Fibroblast of upper back skin (primary cell): ENCODE measurements around the gene TSPAN18.

ENCODE experiments used
- DNase-seq: peaks from one replicate; pipeline ENCODE4 v3.0.0-alpha.2; 2013

TSPAN18 gene

DNA sequence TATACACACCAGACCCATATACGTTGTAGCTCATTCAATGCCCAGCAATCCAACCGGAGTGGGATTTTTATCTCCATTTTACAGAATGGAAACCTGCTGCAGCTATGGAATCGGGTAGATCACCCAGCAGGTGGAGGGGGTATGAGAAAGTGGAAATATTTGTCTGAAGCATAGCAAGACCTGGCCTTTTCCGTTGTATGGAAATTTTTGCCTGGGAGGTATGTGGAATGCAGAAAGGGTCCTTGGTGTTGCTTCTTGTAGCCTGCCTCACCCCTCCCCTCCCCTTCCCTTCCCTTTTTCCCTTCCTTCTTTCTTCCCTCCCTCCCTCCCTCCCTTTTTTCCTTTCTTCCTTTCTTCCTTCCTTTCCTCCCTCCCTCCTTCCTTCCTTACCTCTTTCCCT lies 15.2 kb downstream of the TSPAN18 start:
- DNase-seq, result no peak

DNA sequence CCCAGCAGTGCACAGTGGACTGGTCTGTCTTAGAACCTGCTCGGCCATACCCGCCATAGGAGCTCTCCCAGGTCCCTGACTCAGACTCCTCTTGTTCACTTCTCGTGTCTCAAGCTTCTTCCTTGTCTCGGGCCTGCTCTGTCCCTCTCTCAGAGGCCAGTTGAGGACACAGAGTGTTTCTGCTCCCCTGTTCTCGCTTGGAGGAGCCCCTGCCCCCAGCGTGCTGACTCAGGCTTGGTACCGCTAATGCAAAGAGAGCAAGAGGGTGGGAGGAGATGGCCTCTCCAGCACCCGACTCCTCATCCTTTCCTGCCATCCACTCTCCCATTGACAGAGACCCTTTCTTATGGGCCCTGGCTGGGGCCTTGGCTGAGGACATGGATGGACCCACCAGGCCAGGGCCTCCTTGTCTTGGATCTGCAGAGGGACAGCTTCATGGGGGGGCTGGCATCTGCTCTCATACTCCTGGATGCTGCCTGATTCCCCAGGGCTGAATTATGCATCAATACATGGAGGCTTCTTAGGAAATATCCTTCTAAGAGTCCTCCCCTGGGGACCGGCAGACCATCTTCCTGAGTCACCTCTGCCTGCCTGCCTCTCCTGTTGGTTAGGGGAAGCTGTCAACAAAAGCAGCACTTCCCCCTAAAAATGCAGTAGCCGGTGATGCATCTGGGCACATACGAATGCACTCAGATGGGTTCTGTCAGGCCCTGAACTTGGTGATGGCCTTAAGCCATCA lies 15.9 kb downstream of the TSPAN18 start:
- DNase-seq, result peak; percentile 57

DNA sequence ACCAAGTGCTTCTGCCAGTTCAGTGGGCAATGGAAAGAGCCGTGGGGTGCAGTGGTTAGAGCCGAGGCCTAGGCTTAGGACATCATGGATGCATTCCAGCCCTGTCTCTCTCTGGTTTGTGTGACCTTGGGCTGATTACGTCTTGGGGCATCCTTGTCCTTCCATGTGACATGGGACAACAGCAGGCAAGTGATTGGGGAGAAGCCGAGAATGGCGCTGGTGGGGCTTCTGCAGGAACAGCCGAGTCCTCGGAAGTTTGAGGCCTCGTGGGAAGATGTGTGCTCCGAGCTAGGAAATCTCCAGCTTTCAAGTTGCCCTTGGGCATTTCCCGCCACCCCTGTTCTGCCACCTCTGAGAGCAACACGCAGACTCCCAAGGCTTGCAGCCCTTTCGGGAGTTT lies 16.6 kb downstream of the TSPAN18 start:
- DNase-seq, result no peak

DNA sequence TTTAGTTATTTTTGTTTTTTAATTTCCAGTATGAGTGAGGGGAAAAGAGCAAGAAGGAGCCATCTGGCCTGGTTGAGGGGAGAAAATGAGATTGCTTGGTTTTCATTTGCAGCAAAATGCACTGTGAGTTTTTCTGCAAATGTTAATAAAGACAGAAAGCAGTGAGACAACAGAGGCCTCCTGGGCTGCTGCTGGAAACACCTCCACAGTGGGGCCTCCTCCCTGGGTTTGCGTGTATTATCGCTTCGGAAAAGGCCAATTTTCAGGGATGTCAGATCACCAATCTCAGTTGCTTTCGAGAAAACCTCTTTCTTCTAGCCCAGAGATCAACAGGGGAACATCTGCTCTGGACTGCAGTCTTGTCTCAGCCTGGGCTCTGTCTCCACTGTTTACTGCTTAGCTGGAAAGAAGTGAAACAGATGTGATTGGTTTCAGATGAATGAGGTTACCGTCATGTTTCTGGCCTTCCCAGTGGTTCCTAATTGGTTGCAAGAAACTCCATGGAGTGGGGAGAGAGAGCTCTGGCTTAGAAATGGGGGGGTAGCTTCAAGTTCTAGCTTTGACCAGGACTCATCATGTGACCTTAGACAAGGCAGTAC lies 17.3 kb downstream of the TSPAN18 start:
- peak; percentile 59 for DNase-seq

DNA sequence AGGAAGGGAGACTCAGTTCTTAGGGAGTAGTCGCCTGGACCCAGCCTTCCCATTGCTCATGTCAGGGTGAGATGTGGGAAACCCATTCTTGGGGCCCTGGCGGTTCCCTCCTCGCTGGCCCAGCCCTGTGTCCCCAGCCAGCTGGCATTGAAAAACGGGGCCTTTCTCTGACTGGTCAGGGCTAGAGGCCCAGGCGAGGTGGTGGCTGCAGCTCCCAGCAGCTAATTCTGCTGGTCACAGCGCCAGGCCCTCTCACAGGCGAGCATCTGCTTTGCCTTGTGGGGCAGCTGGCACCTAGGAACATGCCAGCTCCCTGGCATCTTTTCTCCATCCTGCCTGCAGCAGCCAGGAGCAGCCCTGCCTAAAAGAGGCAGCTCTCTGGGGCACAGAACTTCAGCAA lies 20.1 kb downstream of the TSPAN18 start:
- DNase-seq, result no peak

DNA sequence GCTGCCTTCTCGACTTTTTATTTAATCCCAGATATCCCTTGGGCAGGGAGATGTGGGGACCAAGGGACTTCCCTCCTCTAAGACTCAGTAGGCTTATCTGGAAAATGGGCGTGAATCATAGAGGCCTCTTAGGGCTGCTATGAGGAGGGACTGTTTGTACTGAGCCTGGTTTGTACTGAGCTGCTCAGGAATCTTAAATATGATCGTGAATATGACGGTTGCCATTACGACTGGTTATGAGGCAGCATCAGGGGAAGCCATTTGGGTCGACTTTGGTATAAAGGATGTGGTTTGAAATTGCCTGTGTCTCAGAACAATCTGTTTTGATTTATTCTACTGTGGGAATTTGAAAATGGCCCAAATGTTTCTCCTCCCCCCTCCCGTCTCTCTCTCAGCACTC lies 20.6 kb downstream of the TSPAN18 start:
- peak; percentile 96 for DNase-seq

DNA sequence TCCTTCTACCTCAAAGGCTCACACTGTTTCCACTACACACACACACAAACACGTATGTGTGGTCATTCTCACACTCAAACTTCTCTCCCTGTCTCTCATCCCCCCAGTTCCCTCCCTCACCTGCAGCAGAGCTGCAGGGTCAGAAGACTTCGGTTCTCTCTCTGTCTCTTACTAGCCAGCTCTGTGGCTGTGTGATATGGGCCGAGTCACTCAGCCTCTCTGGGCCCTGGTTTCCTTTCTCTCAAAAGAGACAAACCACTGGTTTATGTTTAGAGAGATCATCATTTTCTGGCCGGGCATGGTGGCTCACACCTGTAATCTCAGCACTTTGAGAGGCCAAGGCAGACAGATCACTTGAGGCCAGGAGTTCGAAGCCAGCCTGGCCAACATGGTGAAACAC lies 21.1 kb downstream of the TSPAN18 start:
- no peak for DNase-seq

DNA sequence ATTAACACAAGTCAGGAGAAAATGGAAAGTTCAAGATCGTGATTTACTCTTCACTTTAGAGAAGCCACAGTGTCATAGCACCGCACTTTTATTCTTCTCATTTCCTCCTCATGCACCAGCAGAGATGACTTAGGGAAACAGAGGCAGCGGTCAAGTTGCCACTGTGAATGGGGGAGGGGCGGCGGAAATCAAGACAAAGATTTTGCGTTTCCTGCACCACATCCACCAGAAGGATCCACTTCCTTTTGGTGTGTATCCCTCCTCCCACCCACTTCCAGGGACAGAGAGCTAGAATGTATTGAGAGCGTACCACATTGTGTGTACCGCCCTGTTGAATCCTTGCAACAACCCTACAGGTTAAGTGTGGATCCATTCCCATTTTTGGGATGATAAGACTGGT lies 21.8 kb downstream of the TSPAN18 start:
- DNase-seq, result no peak

DNA sequence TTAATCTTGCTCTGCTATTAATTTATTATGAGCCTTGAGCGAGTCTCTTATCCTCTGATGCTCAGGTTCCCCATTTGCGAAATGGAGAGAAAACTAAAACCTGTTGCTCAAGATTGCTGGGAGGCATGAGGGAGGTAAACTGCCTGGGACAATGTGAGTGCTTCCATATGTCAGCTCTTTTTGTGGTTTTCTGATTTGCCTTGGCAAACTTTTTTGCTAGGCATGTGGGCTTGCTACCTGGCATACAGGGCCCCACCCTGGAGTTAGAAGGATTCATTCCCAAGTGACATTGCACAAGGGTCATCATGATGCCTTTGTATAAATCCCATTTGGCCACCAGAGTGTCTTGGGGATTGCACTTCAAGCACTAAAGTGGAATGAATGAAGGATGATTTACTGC lies 22.4 kb downstream of the TSPAN18 start:
- peak; percentile 62 for DNase-seq

DNA sequence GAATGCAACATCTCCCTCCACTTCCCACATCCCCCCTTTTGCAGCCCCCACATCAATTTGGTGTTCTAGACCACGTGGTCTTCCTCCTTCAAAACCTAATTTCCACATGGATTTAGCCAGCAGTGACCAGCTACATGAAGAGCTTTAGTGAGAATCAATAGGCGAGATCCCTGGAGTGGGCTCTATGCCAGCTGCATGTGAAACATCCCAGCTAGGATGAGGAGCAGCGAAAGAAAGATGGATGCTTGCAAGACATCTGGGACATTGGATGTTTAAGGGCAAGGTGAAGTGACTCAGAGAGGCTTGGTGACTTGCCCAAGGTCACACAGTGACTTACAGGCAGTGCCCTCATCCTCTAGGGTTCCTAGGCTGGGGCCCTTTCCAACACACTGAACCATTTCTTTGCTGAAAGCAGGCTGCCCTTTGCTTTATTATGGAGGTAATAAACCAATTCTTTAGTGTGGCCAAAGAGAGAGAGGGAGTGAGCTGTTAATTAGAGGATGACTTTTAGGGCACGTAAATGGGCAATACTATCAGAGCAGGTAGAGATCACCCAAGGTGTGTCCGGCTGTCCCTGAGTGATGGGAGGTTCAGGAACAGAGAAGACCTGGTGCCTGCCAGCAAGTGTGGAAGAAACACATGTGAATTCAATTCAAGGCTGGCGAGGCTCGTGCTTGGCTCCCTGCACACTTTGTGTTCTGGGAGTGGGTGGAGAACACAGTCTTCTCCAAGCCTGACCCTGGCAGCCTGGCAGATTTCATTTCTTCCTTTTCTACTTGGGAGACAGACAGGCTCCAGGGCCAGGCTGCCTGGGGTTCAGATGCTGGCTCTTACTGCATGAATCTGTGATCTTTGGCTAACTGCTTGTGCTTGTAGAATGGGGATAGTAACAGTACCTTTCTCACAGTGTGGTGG lies 24.0 kb downstream of the TSPAN18 start:
- DNase-seq, result no peak

DNA sequence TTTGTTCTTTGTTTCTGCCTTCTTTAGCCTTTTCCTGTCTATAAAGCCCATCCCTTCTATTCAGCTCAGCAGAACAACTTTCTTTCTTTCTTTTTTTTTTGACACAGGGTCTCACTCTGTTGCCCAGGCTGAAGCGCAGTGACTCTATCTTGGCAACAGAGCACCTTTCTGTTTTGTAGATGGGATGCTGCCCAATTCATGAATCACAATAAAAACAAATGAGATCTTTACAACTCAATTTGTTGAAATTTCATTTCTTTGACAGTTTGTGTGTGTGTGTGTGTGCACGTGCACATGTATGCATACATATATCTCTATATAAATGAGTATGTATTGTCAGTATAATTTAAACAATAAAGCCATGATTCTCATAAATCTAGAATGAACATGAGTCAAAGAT lies 25.5 kb downstream of the TSPAN18 start:
- DNase-seq, result no peak

DNA sequence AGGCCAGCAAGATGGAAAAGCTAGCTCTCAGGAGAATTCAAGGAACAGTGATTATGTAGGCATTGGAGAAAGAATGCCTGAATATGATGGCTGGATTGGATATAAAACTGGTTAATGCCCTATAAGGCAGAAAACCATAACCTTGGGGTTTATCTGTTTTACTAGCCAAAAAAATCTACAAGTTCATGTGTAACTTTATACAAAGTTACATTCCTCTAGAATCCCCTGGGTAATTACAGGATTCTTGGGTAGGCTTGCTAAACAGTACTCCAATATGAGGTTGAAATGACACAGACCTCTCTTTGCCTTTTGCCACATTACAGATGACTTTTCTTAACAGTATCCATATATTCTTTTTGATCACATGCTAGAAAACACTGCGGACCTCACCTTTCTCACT lies 26.0 kb downstream of the TSPAN18 start:
- peak; percentile 87 for DNase-seq

DNA sequence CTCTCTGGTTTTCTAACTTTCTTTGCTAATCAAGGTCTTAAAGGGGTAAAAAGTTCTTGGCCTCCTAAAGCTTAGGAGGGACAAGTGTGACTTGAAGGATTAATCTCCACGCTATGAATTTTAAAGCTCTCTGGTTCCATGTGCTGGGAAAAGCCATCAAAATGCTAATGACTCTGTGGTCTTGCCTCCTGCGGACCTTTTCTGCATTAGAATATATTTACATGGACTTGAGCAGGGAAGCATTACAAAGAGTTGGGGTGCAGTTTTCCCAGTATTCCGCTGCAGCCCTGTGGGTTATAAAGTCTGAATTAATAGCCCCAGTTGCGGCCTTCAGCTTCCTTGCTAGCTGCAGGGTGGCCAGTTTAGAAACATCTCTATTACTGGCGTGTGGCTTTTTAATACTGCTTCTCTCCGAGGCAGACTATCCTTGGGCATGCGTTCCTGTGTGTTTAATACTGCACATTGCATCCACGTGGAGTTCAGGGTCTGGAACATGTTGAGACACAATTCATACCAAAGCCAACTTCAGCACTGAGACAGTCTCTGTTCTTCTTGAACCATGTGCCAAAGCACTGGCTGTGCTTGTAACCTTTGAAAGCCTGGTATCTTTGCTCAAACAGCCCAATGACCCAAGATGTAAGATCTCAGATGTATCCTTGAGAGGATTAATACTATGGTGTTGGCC lies 27.3 kb downstream of the TSPAN18 start:
- peak; percentile 71 for DNase-seq

DNA sequence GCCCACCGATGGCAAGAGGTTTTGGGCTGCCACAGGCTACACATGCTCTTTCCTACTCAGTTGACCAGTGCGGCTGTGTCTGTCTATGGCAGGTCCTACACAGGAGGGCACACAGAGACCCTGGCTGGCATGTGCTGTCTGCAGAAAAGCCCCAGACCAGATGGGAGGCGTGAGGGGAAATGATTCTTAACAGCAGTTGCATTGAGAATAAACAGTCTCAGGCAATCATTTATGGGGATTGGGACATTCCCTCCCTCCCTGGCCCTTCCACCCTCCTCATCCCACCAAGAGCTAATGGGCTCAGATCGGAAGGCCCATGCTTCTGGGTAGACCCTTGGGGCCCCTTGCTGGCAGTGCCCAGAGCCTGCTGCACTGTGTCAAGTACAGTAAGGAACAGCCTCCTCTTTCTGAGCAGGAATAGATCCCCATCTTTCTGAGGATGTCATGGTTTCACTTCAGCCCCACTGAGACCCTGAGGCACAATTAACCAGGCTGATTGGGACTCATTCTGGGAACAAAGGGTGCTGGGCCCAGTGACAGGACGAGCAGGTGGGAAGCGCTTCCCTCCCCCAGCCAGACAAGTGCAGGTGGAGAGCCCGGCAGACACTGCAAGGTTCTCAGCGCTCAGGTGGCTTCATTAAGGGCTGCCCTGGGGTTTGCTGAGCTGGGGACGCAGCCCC lies 28.3 kb downstream of the TSPAN18 start:
- no peak for DNase-seq

DNA sequence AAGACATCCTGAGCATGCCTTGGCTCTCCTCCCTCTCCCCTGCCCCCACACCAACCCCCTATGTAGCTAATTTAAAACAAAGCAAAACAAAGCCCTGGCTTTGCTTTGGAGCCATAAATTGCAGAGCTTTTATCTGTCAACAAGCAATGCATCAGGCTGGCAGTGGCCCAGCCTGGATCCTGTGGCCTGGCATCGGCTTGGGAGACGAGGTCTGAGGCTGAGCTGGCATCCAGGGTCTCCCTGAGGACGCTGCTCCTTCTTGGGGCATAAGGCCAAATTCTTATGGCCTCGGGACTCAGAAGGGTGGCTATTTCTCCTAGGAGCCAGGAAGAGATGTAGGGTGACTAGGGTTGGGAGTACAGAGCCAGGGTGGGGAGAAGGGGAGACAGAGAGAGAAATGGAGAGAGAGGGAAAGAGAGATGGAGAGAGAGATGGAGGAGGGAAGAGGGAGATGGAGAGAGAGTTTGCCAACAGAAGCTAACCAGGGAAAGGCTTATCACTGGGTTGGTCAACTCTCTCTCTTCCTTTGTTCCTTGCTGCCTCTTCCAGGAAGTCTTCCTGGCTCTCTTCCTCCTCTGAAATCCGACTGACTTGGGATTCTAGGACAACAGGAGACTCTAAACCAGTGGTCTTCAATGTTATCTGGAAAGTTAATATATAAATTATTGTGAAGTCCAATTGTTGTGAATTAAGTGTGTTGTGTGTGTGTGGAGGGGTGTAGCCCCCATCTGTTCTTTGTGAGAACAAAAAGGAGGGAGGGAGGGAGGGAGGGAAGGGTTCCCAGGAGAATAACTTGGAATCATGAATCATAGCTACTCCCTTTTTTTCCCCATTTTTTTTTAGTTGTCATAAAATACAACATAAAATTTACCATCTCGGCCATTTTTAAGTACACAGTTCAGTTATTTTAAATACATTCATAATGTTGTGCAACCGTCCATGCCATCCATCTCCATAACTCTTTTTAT lies 29.1 kb downstream of the TSPAN18 start:
- DNase-seq, result peak; percentile 88

DNA sequence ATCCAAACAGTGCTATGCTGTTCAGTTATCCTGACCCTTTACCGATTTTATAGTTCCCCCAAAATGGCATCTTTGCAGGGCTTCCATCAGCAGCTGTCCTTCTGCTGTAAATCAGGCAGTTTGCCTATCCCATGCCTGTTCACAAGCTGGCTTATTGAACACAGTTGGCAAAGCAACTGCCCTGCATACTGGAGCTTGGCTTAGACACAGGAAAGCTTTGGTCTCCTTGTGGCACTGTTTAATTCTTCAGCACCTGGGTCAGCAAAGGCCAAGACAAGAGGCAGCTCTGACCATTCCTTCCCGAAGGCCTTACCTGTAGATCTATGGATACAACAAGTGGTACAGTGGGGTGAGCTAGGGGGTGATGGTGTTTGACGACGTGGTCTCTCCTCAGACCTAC lies 32.2 kb downstream of the TSPAN18 start:
- DNase-seq, result no peak

DNA sequence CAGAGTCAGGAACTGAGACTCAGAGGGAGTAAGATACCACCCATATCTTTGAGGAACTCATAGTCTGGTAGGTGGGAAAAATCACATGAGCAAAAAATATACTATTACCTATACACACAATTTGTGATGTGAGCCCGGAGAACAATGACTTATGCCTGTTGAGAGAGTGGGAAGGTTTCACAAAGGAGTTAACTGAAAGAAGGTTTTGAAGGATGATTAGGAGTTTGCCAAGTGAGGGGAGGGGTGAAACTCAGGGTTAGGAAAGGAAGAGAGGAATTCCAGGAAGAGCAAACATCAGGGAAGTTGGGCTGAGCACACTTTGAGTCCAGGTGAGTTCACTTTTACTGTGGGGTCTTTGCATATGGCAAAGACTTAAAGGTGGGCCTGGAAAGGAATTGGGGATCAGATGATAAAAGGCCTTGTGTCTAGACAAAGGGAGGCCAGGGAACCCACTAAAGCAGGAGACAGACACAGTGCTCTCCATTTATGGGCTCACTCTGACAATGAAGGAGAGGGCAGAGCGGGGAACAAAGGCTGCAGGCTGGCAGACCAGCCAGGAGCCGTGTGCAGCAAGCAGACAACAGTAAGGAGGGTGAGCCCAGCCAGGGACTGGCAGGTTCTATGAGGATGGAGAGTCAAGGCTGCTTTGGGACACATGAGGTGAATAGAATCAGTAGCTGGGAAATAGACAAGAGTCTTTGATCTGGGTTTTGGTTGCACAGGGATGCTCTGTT lies 33.1 kb downstream of the TSPAN18 start:
- DNase-seq, result no peak

DNA sequence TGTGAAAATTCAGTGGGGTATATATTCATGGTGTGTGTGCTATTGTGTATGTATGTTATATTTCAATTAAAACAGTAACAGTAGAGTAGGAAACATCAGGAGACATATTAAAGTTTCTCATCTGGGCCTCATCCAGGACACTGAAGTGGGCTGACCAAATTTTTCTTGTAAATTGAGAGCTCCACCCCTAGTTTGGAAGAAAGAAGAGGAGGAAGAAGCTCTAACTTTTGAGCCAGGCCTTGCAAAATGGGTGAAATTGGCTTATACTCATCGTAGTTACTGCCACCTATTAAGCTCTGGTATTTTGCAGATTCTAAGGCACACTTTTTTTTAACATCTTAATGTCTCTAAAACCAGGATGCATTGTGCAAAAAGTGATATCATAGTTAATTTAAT lies 33.7 kb downstream of the TSPAN18 start:
- DNase-seq, result no peak

DNA sequence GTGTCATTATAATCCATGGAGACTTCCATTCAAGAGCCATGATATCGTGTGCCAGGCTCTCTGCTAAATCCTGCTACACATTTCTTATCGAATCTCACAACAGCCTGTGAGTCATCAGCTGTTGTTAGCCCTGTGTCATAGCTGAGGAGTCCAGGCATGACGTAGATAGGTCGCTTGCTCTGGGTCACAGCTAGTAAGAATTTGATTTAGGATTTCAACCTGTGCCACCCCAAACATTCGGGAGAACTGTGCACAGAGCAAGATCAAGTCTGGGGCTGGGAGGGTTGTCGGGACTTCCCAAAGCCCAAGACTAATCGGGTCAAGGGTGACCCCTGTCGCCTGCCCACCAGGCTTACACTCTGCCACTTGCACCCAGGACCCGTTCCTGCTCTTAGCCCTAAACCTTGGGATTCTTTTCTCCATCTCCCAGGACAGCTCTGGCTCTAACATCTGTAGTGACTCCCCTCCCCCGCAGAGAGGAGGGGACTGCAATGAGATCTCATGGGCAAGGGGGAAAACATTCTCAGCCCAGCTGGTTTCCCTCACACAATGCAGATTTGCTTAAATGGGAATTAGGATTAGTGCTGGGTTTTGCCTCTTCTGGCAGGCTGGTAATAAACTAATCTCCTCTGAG lies 34.3 kb downstream of the TSPAN18 start:
- DNase-seq, result peak; percentile 85

DNA sequence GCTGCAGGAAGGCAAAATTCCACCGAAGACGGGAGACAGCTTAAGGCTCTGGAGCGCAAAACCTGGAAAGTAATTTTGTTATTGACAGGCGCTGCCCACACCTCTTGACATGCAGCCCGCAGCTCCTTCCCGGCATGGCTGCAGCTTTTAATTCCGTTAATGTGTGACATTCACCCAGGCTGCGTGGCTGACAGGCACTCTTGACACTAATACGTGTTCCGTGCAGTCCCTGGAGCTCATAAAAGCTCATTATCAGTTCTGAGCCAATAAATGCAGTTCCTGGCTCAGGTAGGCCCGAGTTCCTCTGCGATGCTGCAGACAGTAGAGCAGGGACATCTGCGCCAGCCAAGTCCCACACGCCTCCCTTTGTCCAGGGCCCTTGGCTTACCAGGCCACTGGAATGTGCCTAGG lies 34.8 kb downstream of the TSPAN18 start:
- no peak for DNase-seq
